ENCODE measurements around the gene CSF3R.

CSF3R gene

GRCh38 chr1:36469163-36469562, 13.6 kb downstream of the CSF3R start:
- H3K36me3 ChIP-seq (ENCODE audit: control insufficient read depth, insufficient read depth, low read length), result no peaks in the 10 kb centered on the region
- H3K4me3 ChIP-seq (replicated peaks; ENCODE audit: low read depth, low read length), result no peak overlapping the region
- DNase-seq (ENCODE audit: extremely low read depth, insufficient read length), result no peak
- H3K27me3 ChIP-seq (replicated peaks; ENCODE audit: control insufficient read depth, insufficient read depth, low read length), result no peaks in the 10 kb centered on the region
- no peak for TF ChIP-seq CTCF (IDR thresholded peaks at IDR 0.05; ENCODE audit: insufficient read depth, low read length, poor library complexity, severe bottlenecking)

- H3K36me3 ChIP-seq (ENCODE audit: control insufficient read depth, insufficient read depth, low read length), result no peaks in the 10 kb centered on the region
- no peak for TF ChIP-seq CTCF (IDR thresholded peaks at IDR 0.05; ENCODE audit: insufficient read depth, low read length, poor library complexity, severe bottlenecking)
- DNase-seq (ENCODE audit: extremely low read depth, insufficient read length), result no peak
- no peak overlapping the region for H3K4me3 ChIP-seq (replicated peaks; ENCODE audit: low read depth, low read length)
- H3K27me3 ChIP-seq (replicated peaks; ENCODE audit: control insufficient read depth, insufficient read depth, low read length), result no peaks in the 10 kb centered on the region
Observed at GRCh38 chr1:36467700-36468455, 14.8 kb downstream of the CSF3R start.

GRCh38 chr1:36467027-36467410, 15.7 kb downstream of the CSF3R start:
- no peaks in the 10 kb centered on the region for H3K27me3 ChIP-seq (replicated peaks; ENCODE audit: control insufficient read depth, insufficient read depth, low read length)
- DNase-seq (ENCODE audit: extremely low read depth, insufficient read length), result no peak
- TF ChIP-seq CTCF (IDR thresholded peaks at IDR 0.05; ENCODE audit: insufficient read depth, low read length, poor library complexity, severe bottlenecking), result no peak
- no peak overlapping the region for H3K4me3 ChIP-seq (replicated peaks; ENCODE audit: low read depth, low read length)
- H3K36me3 ChIP-seq (ENCODE audit: control insufficient read depth, insufficient read depth, low read length), result peaks cover 5% of the 10 kb centered on the region

GRCh38 chr1:36466370-36467026, 16.2 kb downstream of the CSF3R start:
- no peaks in the 10 kb centered on the region for H3K27me3 ChIP-seq (replicated peaks; ENCODE audit: control insufficient read depth, insufficient read depth, low read length)
- DNase-seq (ENCODE audit: extremely low read depth, insufficient read length), result no peak
- no peak for TF ChIP-seq CTCF (IDR thresholded peaks at IDR 0.05; ENCODE audit: insufficient read depth, low read length, poor library complexity, severe bottlenecking)
- H3K4me3 ChIP-seq (replicated peaks; ENCODE audit: low read depth, low read length), result no peak overlapping the region
- peaks cover 5% of the 10 kb centered on the region for H3K36me3 ChIP-seq (ENCODE audit: control insufficient read depth, insufficient read depth, low read length)

GRCh38 chr1:36465731-36466369, 16.9 kb downstream of the CSF3R start:
- TF ChIP-seq CTCF (IDR thresholded peaks at IDR 0.05; ENCODE audit: insufficient read depth, low read length, poor library complexity, severe bottlenecking), result no peak
- Histone ChIP-seq H3K27me3 (replicated peaks; ENCODE audit: control insufficient read depth, insufficient read depth, low read length) (no peaks in the 10 kb centered on the region), H3K36me3 (ENCODE audit: control insufficient read depth, insufficient read depth, low read length) (peaks cover 8% of the 10 kb centered on the region), H3K4me3 (replicated peaks; ENCODE audit: low read depth, low read length) (no peak overlapping the region)
- DNase-seq (ENCODE audit: extremely low read depth, insufficient read length), result no peak
